ENCODE data around the gene SPACA7.

Gene SPACA7

GRCh38 chr13:112335135-112335534 lies 41.0 kb upstream of the SPACA7 start:
- H3K4me2 ChIP-seq (ENCODE audit: low read depth, low read length, poor library complexity, severe bottlenecking), result no peak overlapping the region
- H3K36me3 ChIP-seq (ENCODE audit: low read length), result no peaks in the 10 kb centered on the region
- no peaks in the 10 kb centered on the region for H4K20me1 ChIP-seq (ENCODE audit: low read depth, low read length)
- H3K9me2 ChIP-seq (replicated peaks; ENCODE audit: insufficient read depth, low read length), result no peaks in the 10 kb centered on the region
- no peaks in the 10 kb centered on the region for H3K9me3 ChIP-seq (ENCODE audit: insufficient read depth, low read length)
- H2AFZ ChIP-seq (ENCODE audit: low read depth, low read length, severe bottlenecking), result no peak overlapping the region
- H3K4me3 ChIP-seq (ENCODE audit: insufficient read depth, low read length, poor library complexity, severe bottlenecking), result no peak overlapping the region
- no peaks in the 10 kb centered on the region for H3K27me3 ChIP-seq (ENCODE audit: low read length)
- no peak overlapping the region for H3K9ac ChIP-seq (ENCODE audit: low read length)
- TF ChIP-seq, protein P1, sequence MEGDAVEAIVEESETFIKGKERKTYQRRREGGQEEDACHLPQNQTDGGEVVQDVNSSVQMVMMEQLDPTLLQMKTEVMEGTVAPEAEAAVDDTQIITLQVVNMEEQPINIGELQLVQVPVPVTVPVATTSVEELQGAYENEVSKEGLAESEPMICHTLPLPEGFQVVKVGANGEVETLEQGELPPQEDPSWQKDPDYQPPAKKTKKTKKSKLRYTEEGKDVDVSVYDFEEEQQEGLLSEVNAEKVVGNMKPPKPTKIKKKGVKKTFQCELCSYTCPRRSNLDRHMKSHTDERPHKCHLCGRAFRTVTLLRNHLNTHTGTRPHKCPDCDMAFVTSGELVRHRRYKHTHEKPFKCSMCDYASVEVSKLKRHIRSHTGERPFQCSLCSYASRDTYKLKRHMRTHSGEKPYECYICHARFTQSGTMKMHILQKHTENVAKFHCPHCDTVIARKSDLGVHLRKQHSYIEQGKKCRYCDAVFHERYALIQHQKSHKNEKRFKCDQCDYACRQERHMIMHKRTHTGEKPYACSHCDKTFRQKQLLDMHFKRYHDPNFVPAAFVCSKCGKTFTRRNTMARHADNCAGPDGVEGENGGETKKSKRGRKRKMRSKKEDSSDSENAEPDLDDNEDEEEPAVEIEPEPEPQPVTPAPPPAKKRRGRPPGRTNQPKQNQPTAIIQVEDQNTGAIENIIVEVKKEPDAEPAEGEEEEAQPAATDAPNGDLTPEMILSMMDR (IDR thresholded peaks at IDR 0.05; ENCODE audit: insufficient read depth, low read length, poor library complexity, severe bottlenecking), result no peak
- no peak for TF ChIP-seq EZH2phosphoT487 (conservative IDR thresholded peaks at IDR 0.05; ENCODE audit: low read length)
- no peaks in the 10 kb centered on the region for H3K79me2 ChIP-seq (ENCODE audit: insufficient read depth, low read length)
- H3K27ac ChIP-seq (ENCODE audit: low read depth, low read length), result no peak overlapping the region
- H3F3A ChIP-seq (ENCODE audit: insufficient read depth), result no peaks in the 10 kb centered on the region

DNA sequence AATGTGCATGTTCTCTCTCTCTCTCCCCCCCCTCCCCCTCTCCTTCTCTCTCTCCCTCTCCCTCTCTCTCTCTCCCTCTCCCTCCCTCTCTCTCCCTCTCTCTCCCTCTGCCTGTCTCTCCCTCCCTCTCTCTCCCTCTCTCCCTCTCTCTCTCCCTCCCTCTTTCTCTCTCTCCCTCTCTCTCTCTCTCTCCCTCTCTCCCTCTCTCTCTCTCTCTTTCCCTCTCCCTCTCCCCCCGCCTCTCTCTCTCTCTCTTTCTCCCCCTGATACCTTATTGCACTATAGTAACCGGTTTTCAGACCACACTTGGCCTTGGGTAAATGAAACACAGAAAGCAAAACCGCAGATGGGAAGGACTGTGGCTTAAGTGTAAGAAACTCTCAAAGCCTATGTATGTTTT lies 34.7 kb upstream of the SPACA7 start:
- H3K4me2 ChIP-seq (ENCODE audit: low read depth, low read length, poor library complexity, severe bottlenecking), result no peak overlapping the region
- H3K9me3 ChIP-seq (ENCODE audit: insufficient read depth, low read length), result no peaks in the 10 kb centered on the region
- H3K9me2 ChIP-seq (replicated peaks; ENCODE audit: insufficient read depth, low read length), result no peaks in the 10 kb centered on the region
- no peaks in the 10 kb centered on the region for H4K20me1 ChIP-seq (ENCODE audit: low read depth, low read length)
- TF ChIP-seq, protein P1 (IDR thresholded peaks at IDR 0.05; ENCODE audit: insufficient read depth, low read length, poor library complexity, severe bottlenecking), result no peak
- TF ChIP-seq EZH2phosphoT487 (conservative IDR thresholded peaks at IDR 0.05; ENCODE audit: low read length), result no peak
- no peak overlapping the region for H3K9ac ChIP-seq (ENCODE audit: low read length)
- no peak overlapping the region for H2AFZ ChIP-seq (ENCODE audit: low read depth, low read length, severe bottlenecking)
- no peaks in the 10 kb centered on the region for H3K36me3 ChIP-seq (ENCODE audit: low read length)
- no peaks in the 10 kb centered on the region for H3K27me3 ChIP-seq (ENCODE audit: low read length)
- H3F3A ChIP-seq (ENCODE audit: insufficient read depth), result no peaks in the 10 kb centered on the region
- H3K4me3 ChIP-seq (ENCODE audit: insufficient read depth, low read length, poor library complexity, severe bottlenecking), result no peak overlapping the region
- H3K79me2 ChIP-seq (ENCODE audit: insufficient read depth, low read length), result no peaks in the 10 kb centered on the region
- H3K27ac ChIP-seq (ENCODE audit: low read depth, low read length), result no peak overlapping the region

- no peak overlapping the region for H2AFZ ChIP-seq (ENCODE audit: low read depth, low read length, severe bottlenecking)
- no peaks in the 10 kb centered on the region for H3F3A ChIP-seq (ENCODE audit: insufficient read depth)
- H3K9ac ChIP-seq (ENCODE audit: low read length), result no peak overlapping the region
- TF ChIP-seq, protein P1 (IDR thresholded peaks at IDR 0.05; ENCODE audit: insufficient read depth, low read length, poor library complexity, severe bottlenecking), result no peak
- TF ChIP-seq EZH2phosphoT487 (conservative IDR thresholded peaks at IDR 0.05; ENCODE audit: low read length), result no peak
- no peak overlapping the region for H3K4me2 ChIP-seq (ENCODE audit: low read depth, low read length, poor library complexity, severe bottlenecking)
- no peaks in the 10 kb centered on the region for H3K9me2 ChIP-seq (replicated peaks; ENCODE audit: insufficient read depth, low read length)
- H3K36me3 ChIP-seq (ENCODE audit: low read length), result no peaks in the 10 kb centered on the region
- no peak overlapping the region for H3K27ac ChIP-seq (ENCODE audit: low read depth, low read length)
- no peak overlapping the region for H3K4me3 ChIP-seq (ENCODE audit: insufficient read depth, low read length, poor library complexity, severe bottlenecking)
- no peaks in the 10 kb centered on the region for H3K79me2 ChIP-seq (ENCODE audit: insufficient read depth, low read length)
- H3K27me3 ChIP-seq (ENCODE audit: low read length), result no peaks in the 10 kb centered on the region
- H3K9me3 ChIP-seq (ENCODE audit: insufficient read depth, low read length), result no peaks in the 10 kb centered on the region
- no peaks in the 10 kb centered on the region for H4K20me1 ChIP-seq (ENCODE audit: low read depth, low read length)
Observed at GRCh38 chr13:112341976-112342735, 34.0 kb upstream of the SPACA7 start.

Measured in SU-DHL-6 (cell line).